HCT116 (cell line): ENCODE measurements around the gene METTL24. TPM values are rescaled to one million over a fixed set of nuclear protein-coding genes. Genes with fewer than 3 reads are reported as not detected.
"Not testable (repeated sequence)": the region's sequence is repeated elsewhere in the genome, so short reads cannot be mapped to it uniquely, and the experiment has no call there.

Experiments used
- ATAC-seq: fragments of 200-7000 bp; cut with Tn5 transposase; 2 replicates; pipeline ENCODE4 v1.9.1; 2020; ENCODE audit warnings: mild to moderate bottlenecking, moderate library complexity
- BruUV-seq: library from RNA; stranded (reverse); fragments of 400-500 nt; replicated peaks from 2 replicates; lab custom pipeline; 2021; lab: Mats Ljungman, UMichigan
- CTCF ChIA-PET: fragments of 300-600 bp; sonication (Branson Sonifier 250); formaldehyde crosslinking; loops from one replicate; lab custom pipeline; 2021; ENCODE audit warnings: antibody characterized with exemption; lab: Charles Lee
- POLR2A ChIA-PET: fragments of 300-600, 350-600 bp; sonication (Branson Sonifier 250); formaldehyde crosslinking; loops from one replicate; lab custom pipeline; 2021; ENCODE audit warnings: antibody characterized with exemption; lab: Charles Lee
- RAD21 ChIA-PET, 2 experiments: fragments of 300-600 bp; sonication (Branson Sonifier 250); formaldehyde crosslinking; loops; one replicate each; lab custom pipeline; 2023; ENCODE audit warnings: low total read pairs in 2 of 2; ENCODE audit not compliant: uncharacterized antibody in 2 of 2, unreplicated experiment in 2 of 2, low non-redundant PET in 1 of 2; lab: Charles Lee
- DNase-seq: peaks from one replicate; pipeline ENCODE4 v3.0.0-alpha.2; 2010; ENCODE audit warnings: low read depth, low spot score
- H2AFZ ChIP-seq: fragments of 200-600 bp; shearing (Covaris generic), sonication (generic); 2 replicates; pipeline ENCODE4 v1.6.1; 2017; ENCODE audit warnings: low read depth, mixed run types, mixed read lengths, antibody characterized with exemption, low read length; ENCODE audit not compliant: poor library complexity, severe bottlenecking
- H3K27ac ChIP-seq: 2 replicates; pipeline ENCODE4 v1.5.1; 2012; ENCODE audit warnings: low read depth, low read length
- H3K27me3 ChIP-seq: fragments of 200-600 bp; sonication (generic); 2 replicates; pipeline ENCODE4 v1.6.1; 2016; ENCODE audit warnings: mixed run types, low read length, mixed read lengths; ENCODE audit not compliant: insufficient read depth
- H3K36me3 ChIP-seq, 2 experiments: fragments of 200-500 bp in 1 of 2; fragments of 200-600 bp in 1 of 2; sonication (Bioruptor generic) in 1 of 2; sonication (generic) in 1 of 2; 2 replicates each; pipeline versions ENCODE4 v1.5.1 to v1.6.1; 2014 to 2016; ENCODE audit warnings: low read length in 2 of 2, inconsistent platforms in 1 of 2, mixed read lengths in 1 of 2, mixed run types in 1 of 2; ENCODE audit not compliant: insufficient read depth in 2 of 2, control insufficient read depth in 1 of 2
- H3K4me1 ChIP-seq, 2 experiments: fragments of 200-600 bp in 1 of 2; sonication (generic) in 1 of 2; 2 replicates each; pipeline versions ENCODE4 v1.5.1 to v1.6.1; 2012 to 2017; ENCODE audit warnings: low read length in 2 of 2, inconsistent platforms in 1 of 2, mild to moderate bottlenecking in 1 of 2, mixed read lengths in 1 of 2, mixed run types in 1 of 2, moderate library complexity in 1 of 2; ENCODE audit not compliant: insufficient read depth in 2 of 2, control insufficient read depth in 1 of 2
- H3K4me2 ChIP-seq: fragments of 200-600 bp; sonication (generic); 2 replicates; pipeline ENCODE4 v1.6.1; 2017; ENCODE audit warnings: mixed run types, low read length, mixed read lengths
- H3K4me3 ChIP-seq, 2 experiments: fragments of 200-600 bp in 1 of 2; sonication (generic) in 1 of 2; replicated peaks in 1 of 2; 2 replicates each; pipeline ENCODE4 v1.5.1; 2011 to 2016; ENCODE audit warnings: low read length in 2 of 2, control low read depth in 1 of 2, low read depth in 1 of 2, mild to moderate bottlenecking in 1 of 2, mixed read lengths in 1 of 2, mixed run types in 1 of 2
- H3K79me2 ChIP-seq: fragments of 200-600 bp; sonication (generic); 2 replicates; pipeline ENCODE4 v1.6.1; 2017; ENCODE audit warnings: mild to moderate bottlenecking, mixed run types, low read length, moderate library complexity, mixed read lengths; ENCODE audit not compliant: insufficient read depth
- H3K9ac ChIP-seq: fragments of 200-600 bp; sonication (generic); 2 replicates; pipeline ENCODE4 v1.6.1; 2016; ENCODE audit warnings: low read length, mixed read lengths
- H3K9me2 ChIP-seq: fragments of 200-600 bp; sonication (generic), shearing (Covaris generic); 2 replicates; pipeline ENCODE4 v1.6.1; 2017; ENCODE audit warnings: mixed run types, mild to moderate bottlenecking, moderate library complexity; ENCODE audit not compliant: insufficient read depth
- H3K9me3 ChIP-seq, 2 experiments: fragments of 200-500 bp in 1 of 2; fragments of 200-600 bp in 1 of 2; sonication (Bioruptor generic) in 1 of 2; sonication (generic) in 1 of 2; 2 replicates each; pipeline ENCODE4 v1.6.1; 2014 to 2017; ENCODE audit warnings: low read length in 2 of 2, mixed read lengths in 2 of 2, inconsistent platforms in 1 of 2, low read depth in 1 of 2, mild to moderate bottlenecking in 1 of 2, mixed run types in 1 of 2, moderate library complexity in 1 of 2; ENCODE audit not compliant: control insufficient read depth in 1 of 2, insufficient read depth in 1 of 2
- H4K20me1 ChIP-seq: fragments of 200-600 bp; sonication (generic), shearing (Covaris generic); 2 replicates; pipeline ENCODE4 v1.6.1; 2017; ENCODE audit warnings: mixed run types, mild to moderate bottlenecking, moderate library complexity; ENCODE audit not compliant: insufficient read depth
- CBX3 ChIP-seq: IDR thresholded peaks from 2 replicates; pipeline ENCODE4 v1.6.1; 2012; ENCODE audit warnings: low read depth
- CEBPB ChIP-seq: IDR thresholded peaks from 2 replicates; pipeline ENCODE4 v1.6.1; 2012; ENCODE audit warnings: low read depth
- CTCF ChIP-seq, 3 experiments: fragments of 200-600 bp in 1 of 3; sonication (generic) in 1 of 3; IDR thresholded peaks in 2 of 3; conservative IDR thresholded peaks in 1 of 3; 2 replicates each; pipeline ENCODE4 v1.5.1; 2012 to 2017; ENCODE audit warnings: low read depth in 2 of 3, low read length in 2 of 3, antibody characterized with exemption in 1 of 3, borderline replicate concordance in 1 of 3, control low read depth in 1 of 3, mild to moderate bottlenecking in 1 of 3, mixed read lengths in 1 of 3, mixed run types in 1 of 3, moderate library complexity in 1 of 3; ENCODE audit not compliant: insufficient read depth in 1 of 3
- ELF1 ChIP-seq: IDR thresholded peaks from 2 replicates; pipeline ENCODE4 v1.6.1; 2012; ENCODE audit warnings: low read depth, borderline replicate concordance
- EZH2phosphoT487 ChIP-seq: fragments of 200-600 bp; IDR thresholded peaks from 2 replicates; pipeline ENCODE4 v1.6.1; 2018; ENCODE audit warnings: antibody characterized with exemption, borderline replicate concordance
- FOSL1 ChIP-seq: IDR thresholded peaks from 2 replicates; pipeline ENCODE4 v1.6.1; 2012; ENCODE audit warnings: low read depth
- POLR2A ChIP-seq: IDR thresholded peaks from 2 replicates; pipeline ENCODE4 v1.7.0; 2011; ENCODE audit warnings: borderline replicate concordance; ENCODE audit not compliant: insufficient read depth, insufficient read length; ENCODE audit errors: extremely low read depth
- RAD21 ChIP-seq: IDR thresholded peaks from 2 replicates; pipeline ENCODE4 v1.6.1; 2012; ENCODE audit warnings: low read depth, mild to moderate bottlenecking
- TCF7L2 ChIP-seq: IDR thresholded peaks from 2 replicates; pipeline ENCODE4 v1.7.0; 2011; ENCODE audit warnings: borderline replicate concordance, inconsistent platforms; ENCODE audit not compliant: insufficient read depth, insufficient read length; ENCODE audit errors: extremely low read depth
- ZFX ChIP-seq: fragments of 450-650 bp; IDR thresholded peaks from 2 replicates; pipeline ENCODE4 v1.6.1; 2017
- intact Hi-C: fragments of 100-400 bp; cut with micrococcal nuclease; formaldehyde crosslinking; loops from 2 replicates; pipeline ENCODE4 v1.10.0; 2022
- total RNA-seq: library from RNA; stranded (reverse); gene quantifications from one replicate; pipeline ENCODE4 v1.2.1, GENCODE V29; 2021; ENCODE audit not compliant: unreplicated experiment

Gene METTL24
- total RNA-seq, 1 experiment from 2014 or later = not detected

GRCh38 chr6:110282412-110282811 lies 75.7 kb downstream of the METTL24 start:
- Histone ChIP-seq H3K9ac (no peak overlapping the region), H3K9me3 (no peaks in the 10 kb centered on the region), H4K20me1 (no peaks in the 10 kb centered on the region), H2AFZ (no peak overlapping the region), H3K27ac (no peak overlapping the region), H3K27me3 (peaks cover 38% of the 10 kb centered on the region; the same call in 1 of the 2 replicates), H3K4me3 (no peak overlapping the region), H3K79me2 (no peaks in the 10 kb centered on the region)
- no peak for ATAC-seq
- POLR2A ChIA-PET = no interaction called here
- no TSS peak for BruUV-seq
- TF ChIP-seq ZFX (no peak), FOSL1 (no peak), CBX3 (no peak)
- TF ChIP-seq, all 23 proteins: peak for 0
- RAD21 ChIA-PET = no interaction called here
- Histone ChIP-seq H3K36me3 (no peaks in the 10 kb centered on the region), H3K4me2 (no peak overlapping the region), H3K4me1 (no peaks in the 10 kb centered on the region), H3K9me2 (no peaks in the 10 kb centered on the region)
- DNase-seq = no peak
- CTCF ChIA-PET = no interaction called here
- intact Hi-C loops = no loop called here

- RAD21 ChIA-PET = no interaction called here
- DNase-seq (no peak), ATAC-seq (no peak)
- CTCF ChIA-PET = no interaction called here
- Histone ChIP-seq H3K4me1 (no peaks in the 10 kb centered on the region), H3K27me3 (0 out of 2 replicates have a peak, but pooled peaks cover under 1% of the 10 kb centered on the region), H3K4me2 (no peak overlapping the region), H4K20me1 (no peaks in the 10 kb centered on the region), H3K36me3 (no peaks in the 10 kb centered on the region), H2AFZ (no peak overlapping the region), H3K27ac (no peak overlapping the region), H3K79me2 (no peaks in the 10 kb centered on the region), H3K9me3 (no peaks in the 10 kb centered on the region), H3K9ac (no peak overlapping the region), H3K9me2 (no peaks in the 10 kb centered on the region), H3K4me3 (no peak overlapping the region)
- TF ChIP-seq ELF1 (no peak), POLR2A (no peak), EZH2phosphoT487 (no peak), CEBPB (no peak), TCF7L2 (no peak), CTCF (IDR thresholded peaks at IDR 0.05 in 2 of 3, conservative IDR thresholded peaks at IDR 0.05 in 1 of 3; ENCODE audit: borderline replicate concordance in 1 of 3, insufficient read depth in 1 of 3, low read depth in 2 of 3, low read length in 2 of 3) (no peak), RAD21 (no peak)
- BruUV-seq = no TSS peak
- POLR2A ChIA-PET = no interaction called here
- intact Hi-C loops = no loop called here
These were observed 81.0 kb downstream of the METTL24 start for GRCh38 chr6:110277100-110277665.

- H3K36me3 ChIP-seq, POLR2A ChIA-PET, intact Hi-C loops, H3K9me3 ChIP-seq, H3K79me2 ChIP-seq, DNase-seq, H3K4me1 ChIP-seq, H3K9me2 ChIP-seq, BruUV-seq, H3K27me3 ChIP-seq, H2AFZ ChIP-seq, CTCF ChIA-PET, H3K27ac ChIP-seq, H3K9ac ChIP-seq, H4K20me1 ChIP-seq, ATAC-seq, RAD21 ChIA-PET, H3K4me2 ChIP-seq, H3K4me3 ChIP-seq: not testable (repeated sequence)
These were observed 85.4 kb downstream of the METTL24 start for GRCh38 chr6:110272781-110273180.
